MM.1S (cell line): Measurements from ENCODE around the gene ZNF486.
"Not testable (repeated sequence)": the region's sequence is repeated elsewhere in the genome, so short reads cannot be mapped to it uniquely, and the experiment has no call there.

ENCODE experiments used
- CTCF ChIP-seq: fragments of 300-600 bp; sonication (generic); IDR thresholded peaks from 2 replicates; pipeline ENCODE4 v1.5.1; 2016; ENCODE audit warnings: antibody characterized with exemption, low read length, mixed read lengths
- EZH2 ChIP-seq: fragments of 300-600 bp; sonication (generic); optimal IDR thresholded peaks from 2 replicates; pipeline ENCODE3; 2017; ENCODE audit warnings: low read depth, mild to moderate bottlenecking, antibody characterized with exemption, low read length, mixed read lengths
- EZH2phosphoT487 ChIP-seq: fragments of 300-600 bp; sonication (generic); IDR thresholded peaks from 2 replicates; pipeline ENCODE4 v1.6.1; 2018; ENCODE audit warnings: antibody characterized with exemption, low read length

GRCh38 chr19:20248258-20248657 is 81.2 kb downstream of the ZNF486 start:
- TF ChIP-seq EZH2, CTCF, EZH2phosphoT487: not testable (repeated sequence)
